GM18502 (cell line): ENCODE data around the gene RASSF4.
A peak's percentile ranks its signal among the peaks of the same experiment; 100 is the strongest.
"Not testable (repeated sequence)": the region's sequence is repeated elsewhere in the genome, so short reads cannot be mapped to it uniquely, and the experiment has no call there.

Experiments
- ATAC-seq: cut with Tn5 transposase; IDR thresholded peaks from one replicate; pipeline ENCODE4 v1.9.1; 2021; ENCODE audit warnings: mild to moderate bottlenecking; ENCODE audit not compliant: unreplicated experiment, poor library complexity

RASSF4 gene

DNA sequence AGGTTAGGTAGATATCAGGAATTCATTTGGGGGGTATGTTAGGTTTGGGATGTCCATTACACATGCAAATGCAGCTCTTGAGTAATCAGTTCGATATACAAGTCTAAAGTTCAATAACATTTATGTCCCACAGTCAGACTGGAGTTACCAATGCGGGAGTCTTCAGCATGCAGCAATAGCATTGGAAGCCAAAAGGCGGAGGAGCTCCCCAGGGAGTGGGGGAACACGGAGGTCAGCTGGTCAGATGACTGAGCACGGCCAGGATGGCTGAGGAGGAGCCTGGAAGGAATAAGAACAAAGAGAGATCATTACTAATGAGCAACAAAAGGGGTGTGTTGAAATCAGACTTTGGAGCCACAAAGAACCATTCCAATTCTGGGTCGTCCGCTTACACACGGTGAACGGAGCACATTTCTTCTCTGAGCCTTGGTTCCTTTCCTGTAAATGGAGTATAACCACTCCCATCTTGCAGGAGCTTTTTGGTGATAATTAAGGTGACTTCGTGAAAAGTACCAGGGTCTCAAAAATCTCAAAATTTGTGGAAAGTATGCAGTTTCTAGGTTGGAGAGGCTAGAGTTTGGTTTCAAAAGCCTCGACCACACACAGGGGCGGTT, 40.6 kb downstream of the RASSF4 start:
- peak; percentile 9 for ATAC-seq

DNA sequence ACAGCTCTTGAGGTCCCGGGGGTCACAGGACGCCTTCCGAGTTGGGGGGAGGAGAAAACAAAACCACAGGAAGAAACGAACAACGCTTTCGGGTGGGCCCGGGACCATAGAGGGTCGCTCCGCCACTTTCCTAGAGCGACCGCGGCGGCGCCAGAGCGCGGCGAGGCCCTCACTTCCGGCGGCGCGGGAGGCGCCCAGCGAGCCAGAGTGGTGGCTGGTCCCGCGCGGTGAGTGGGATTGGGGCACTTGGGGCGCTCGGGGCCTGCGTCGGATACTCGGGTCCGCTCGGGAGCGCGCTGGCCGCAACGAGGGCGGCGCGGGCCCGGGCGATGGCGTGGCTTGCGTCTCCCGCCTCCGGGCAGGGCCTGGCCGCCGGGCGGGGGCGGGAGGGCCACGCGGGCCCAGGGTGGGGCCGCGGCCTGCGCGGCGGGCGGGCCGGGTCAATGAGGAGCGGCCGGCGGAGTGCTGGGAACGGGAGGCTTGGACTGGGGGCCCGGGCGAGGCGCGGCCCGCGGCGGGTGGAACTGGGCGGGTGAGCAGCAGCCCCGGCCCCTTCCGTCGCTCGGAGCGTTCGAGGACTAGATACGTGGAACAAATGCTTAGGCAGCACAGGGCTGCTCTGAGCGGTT, 41.3 kb downstream of the RASSF4 start, which contains the start of gene ZNF22:
TSS of gene ZNF22 (plus strand) at position 172 of the 629 bp plus-strand sequence. CDS start 2,446 bp downstream, outside the sequence.
- peak; percentile 82 for ATAC-seq

DNA sequence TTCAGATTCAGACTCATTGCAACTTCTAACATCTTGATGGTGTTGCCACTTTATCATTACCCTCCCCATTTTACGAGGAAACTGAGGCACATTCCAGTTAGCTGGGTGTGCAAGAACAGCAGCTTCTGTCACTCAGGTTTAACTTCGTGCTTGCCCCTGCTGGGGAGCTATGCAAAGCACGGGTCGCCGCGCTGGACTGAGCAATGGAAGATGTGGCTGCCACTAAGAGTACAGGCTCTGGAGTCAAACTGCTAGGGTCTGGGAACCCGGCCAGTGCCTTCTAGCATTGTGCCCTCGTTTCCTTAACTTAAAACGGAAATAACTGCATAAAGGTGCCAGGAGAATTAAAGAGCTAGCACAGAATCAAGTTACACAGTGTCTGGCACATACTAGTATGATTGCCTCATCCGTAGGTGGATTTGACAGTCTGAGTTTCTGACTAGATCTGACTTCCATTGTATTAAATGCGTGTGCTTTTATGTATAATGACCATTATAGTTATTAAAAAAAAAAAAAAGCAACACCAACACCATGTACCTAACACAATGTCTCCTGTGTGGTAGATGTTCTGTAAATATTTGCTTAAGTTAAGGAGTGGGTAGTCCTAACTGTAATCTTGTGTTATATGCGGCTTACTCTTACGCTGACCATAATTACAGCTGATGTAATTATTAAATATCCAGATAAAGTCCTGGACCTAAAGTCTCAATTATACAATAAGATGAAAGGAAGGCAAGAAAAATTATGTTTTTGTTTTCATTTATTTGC, 42.0 kb downstream of the RASSF4 start:
- peak; percentile 78 for ATAC-seq

DNA sequence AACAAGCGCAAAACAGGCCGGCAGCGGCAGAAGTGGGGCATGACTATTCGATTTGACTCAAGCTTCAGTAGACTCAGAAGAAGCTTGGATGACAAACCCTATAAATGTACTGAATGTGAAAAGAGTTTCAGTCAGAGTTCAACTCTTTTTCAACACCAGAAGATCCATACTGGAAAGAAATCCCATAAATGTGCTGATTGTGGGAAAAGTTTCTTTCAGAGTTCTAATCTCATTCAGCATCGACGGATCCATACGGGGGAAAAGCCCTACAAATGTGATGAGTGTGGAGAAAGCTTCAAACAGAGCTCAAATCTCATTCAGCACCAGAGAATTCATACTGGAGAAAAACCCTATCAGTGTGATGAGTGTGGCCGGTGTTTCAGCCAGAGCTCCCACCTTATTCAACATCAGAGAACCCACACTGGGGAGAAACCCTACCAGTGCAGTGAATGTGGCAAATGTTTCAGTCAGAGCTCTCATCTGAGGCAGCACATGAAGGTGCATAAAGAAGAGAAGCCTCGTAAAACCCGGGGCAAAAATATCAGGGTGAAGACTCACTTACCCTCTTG, 43.9 kb downstream of the RASSF4 start:
- ATAC-seq: no peak

DNA sequence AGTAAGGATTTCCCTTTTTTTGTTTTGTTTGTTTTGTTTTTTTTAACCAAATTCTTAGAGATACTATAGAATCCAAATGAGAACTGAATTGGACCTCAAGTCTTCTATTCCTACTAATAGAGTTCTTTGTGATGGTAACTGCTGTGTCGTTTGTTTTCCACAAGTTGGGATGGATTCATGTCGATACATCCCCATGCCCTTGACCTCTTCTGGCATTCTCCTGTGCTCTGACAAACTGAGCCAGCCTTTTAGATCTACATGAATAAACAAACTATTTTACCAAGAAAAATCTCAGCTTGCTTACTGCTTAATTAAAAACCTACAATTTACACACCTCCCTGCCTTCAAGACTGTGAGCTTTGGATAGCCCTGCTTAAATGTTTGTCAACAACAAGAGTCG, 45.1 kb downstream of the RASSF4 start:
- no peak for ATAC-seq

DNA sequence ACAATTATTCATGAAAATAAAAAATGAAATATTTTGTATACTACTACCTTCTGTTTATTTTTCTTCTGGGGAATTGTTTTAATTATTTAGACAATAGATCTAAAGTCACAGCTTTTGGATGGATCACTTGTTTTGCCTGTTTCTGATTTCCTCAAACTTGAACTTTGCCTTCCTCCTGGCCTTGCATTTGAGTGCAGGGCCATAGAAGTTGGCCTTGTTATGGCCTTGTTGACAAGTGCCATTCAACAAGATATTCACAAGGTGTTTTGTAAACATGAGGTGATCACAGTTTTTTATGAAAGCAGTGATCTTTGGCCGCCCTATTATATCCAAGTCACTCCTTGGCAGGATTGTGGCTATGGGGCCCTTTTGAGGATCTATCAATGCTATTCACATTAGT, 45.7 kb downstream of the RASSF4 start:
- ATAC-seq: no peak

DNA sequence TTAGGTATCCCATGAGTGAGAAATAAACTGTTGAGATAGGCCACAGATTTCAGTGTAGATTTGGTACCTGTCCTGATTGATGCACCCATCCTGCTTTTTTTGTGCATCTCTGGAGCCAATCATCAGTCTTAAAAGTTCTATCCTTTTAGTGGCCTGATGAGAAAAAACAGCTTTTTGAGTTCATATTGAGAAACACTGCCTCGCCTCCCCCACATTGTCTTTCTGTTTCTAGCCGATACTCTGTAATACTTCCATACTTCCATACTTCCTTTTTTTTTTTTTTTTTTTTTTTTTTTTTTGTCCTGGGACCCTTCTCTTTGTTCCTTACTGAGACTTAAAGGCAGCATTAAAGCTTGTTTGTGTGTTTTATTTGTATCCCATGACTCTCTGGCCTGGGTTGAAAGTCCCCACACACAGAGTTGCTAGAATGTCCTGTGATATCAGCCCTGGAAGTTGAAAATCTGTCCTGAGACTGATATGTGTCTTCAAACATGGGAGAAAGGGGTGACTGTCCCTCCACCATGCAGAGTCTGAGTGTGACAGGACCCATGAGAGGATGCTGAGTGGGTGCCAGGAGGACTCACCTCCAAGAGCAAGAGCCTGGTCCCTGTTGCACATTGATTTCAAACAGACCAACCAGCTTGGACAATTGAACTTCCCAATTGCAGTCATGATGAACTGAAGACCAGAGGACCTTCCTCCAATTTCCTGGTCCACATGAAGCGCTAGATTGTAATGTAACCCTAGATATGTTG, 46.9 kb downstream of the RASSF4 start:
- ATAC-seq: no peak

DNA sequence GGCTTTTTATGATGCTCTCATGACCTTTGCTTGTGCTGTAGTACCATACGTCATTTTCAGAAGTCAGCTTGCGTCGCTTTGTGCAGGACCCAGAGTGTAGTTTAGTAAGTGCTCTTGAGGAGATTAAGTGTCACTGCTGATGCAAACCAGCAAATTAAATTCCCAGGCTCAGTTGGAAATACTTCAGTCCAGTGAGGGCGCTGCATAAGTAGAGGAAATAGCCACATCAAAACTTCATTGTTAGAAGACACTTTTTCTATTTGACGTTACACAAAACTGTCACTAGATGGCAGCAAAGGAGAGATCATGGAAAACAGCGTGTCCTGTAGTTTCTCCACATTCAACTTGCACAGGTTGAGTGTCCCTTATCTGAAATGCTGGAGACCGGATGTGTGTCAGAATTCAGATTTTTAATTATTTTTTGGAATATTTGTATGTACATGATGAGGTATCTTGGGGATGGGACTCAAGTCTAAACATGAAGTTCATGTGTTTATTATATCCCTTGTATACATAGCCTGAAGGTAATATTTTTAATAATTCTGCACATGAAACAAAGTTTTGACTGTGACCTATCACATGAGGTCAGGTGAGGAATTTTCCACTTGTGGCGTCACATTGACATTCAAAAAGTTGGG, 49.0 kb downstream of the RASSF4 start:
- peak; percentile 82 for ATAC-seq

DNA sequence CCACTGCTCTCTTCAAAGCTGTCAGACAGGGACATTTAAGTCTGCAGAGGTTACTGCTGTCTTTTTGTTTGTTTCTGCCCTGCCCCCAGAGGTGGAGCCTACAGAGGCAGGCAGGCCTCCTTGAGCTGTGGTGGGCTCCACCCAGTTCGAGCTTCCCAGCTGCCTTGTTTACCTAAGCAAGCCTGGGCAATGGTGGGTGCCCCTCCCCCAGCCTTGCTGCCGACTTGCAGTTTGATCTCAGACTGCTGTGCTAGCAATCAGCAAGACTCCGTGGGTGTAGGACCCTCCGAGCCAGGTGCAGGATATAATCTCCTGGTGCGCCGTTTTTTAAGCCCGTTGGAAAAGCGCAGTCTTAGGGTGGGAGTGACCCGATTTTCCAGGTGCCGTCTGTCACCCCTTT, 55.0 kb downstream of the RASSF4 start:
- ATAC-seq: not testable (repeated sequence)

DNA sequence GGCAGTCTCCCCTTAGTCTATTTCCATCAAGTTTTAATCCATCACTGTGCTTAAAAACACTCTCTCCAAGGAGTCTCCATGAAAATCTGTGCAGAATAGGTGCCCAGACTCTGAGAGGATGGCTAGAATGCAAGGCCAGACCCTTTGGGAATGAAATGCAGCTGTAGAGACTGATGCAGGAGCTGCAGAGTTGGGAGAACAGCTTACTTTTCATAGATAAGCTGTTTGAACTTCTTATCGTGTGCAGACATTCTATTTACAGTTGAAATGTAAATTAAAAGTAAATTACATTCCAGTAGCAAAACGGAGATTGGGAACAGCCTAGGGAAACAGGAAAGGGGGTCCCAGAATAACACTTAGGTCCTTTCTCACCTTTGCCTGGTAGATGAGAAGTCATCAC, 56.0 kb downstream of the RASSF4 start:
- no peak for ATAC-seq

DNA sequence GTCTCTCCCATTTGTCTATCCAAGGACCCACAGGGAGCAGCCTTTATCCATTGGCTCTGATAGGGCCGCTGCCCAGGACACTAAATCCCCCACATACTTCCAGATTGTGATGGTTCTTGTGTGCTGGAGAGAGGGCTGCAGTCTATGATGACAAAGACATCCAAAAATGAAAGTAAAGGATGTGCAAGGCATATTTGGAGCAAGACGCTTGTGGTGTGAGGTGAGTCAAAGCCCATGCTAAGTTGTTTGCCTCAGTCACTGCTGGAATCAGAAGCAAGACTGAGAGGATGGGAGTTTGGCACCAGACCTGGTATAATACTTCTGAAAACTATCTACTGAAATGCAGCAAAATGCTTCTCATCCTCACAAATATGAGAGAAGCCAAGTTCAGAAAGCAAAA, 63.8 kb downstream of the RASSF4 start:
- no peak for ATAC-seq

DNA sequence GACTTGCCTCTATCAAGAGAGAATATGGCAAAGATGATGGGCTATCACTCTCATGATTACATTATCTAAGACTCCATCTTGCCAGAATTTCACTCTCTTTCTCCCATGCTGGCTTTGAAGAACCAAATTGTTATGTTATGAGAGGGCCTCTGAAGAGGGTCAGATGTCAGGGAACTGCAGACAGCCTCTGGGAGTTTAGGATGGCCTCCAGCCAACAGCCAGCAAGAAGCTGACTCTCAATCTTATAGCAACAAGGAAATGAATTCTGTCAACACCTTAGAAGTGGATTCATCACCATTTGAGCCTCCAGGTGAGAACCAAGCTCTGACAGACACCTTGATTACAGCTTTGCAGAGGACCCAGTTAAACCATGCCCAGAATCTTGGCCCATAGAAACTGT, 74.7 kb downstream of the RASSF4 start:
- no peak for ATAC-seq

DNA sequence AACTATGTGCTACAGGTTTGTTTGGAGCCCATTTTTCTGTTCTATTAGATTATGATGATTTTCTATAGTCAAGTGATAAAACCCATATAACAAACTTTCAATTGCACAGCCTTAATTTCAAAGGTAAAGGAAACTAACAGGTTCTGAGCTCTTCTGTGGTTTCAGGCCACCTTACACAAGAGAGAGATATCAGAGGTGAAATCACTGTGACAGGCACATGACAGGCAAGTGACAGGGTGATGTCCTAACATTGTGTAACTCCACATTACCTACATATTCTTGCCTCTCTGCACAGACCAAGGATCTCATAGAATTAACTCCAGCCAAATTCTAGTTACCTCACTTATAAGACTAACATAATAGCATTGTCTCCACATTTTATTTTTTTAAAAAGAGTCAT, 76.1 kb downstream of the RASSF4 start:
- no peak for ATAC-seq

DNA sequence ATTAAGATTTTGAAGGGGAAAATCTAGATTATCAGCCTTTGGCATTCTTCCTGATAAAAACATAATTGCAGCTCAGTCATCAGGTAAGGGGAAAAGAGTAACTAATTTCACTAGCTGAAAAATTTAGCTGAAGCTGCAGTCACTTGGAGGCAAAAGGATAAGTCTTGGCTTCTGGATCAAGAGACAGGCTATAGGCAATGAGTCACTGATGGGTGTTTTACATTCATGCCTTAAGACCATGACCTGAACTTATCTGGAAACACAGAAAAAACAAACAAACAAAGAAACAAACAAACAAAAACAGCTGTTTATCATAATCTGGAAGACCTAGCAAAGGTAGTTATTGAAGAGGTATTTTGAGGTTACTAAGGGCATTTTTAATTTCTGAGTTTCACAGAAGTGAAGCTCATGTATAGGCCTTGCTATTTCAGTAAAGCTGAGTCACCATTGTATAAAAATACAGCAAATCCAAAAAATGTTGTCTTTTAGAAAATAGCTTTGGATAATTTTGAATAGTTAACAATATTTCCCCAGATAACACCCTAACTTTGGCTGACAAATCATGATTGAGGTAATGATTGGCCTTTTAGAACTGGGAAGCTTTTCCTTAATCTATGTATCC, 81.4 kb downstream of the RASSF4 start:
- ATAC-seq: no peak

DNA sequence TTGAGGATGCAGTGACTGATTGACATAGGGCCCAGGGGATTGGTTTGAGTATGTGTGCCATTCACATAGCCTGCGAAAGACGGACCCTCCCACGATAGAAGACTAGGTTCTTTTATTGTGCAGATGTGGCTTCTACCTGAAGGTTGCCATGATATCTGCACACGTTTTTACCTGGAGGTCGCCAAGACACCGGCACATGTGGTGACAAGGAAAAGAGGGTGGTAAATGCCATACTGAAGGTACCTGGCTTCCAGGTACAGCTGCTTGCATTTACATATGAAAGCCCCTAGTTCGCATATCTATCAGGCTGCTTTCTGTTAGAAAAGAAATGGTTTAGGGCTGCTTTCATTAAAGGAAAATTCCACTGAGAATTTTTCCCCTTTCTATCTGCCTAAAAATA, 84.7 kb downstream of the RASSF4 start:
- ATAC-seq: no peak
